Esophagus muscularis mucosa (tissue), 4 donors: Measurements from ENCODE around the gene MYB. TPM values are rescaled to one million over a fixed set of nuclear protein-coding genes. Genes with fewer than 3 reads are reported as not detected.
"Not testable (repeated sequence)": the region's sequence is repeated elsewhere in the genome, so short reads cannot be mapped to it uniquely, and the experiment has no call there.

Experiments used
- DNase-seq: peaks from one replicate; pipeline ENCODE4 v3.0.0-alpha.2; 2017; ENCODE audit errors: extremely low spot score
- H3K27ac ChIP-seq, 4 donors: fragments of 200-600 bp; sonication (generic); replicated peaks in 1 of 4; 1 replicate in 3 of 4; 2 replicates in 1 of 4; pipeline ENCODE4 v1.5.1; 2016 to 2019; ENCODE audit warnings: mild to moderate bottlenecking in 1 of 4
- H3K27me3 ChIP-seq, 4 donors: fragments of 200-600 bp; sonication (generic); one replicate each; pipeline versions ENCODE4 v1.5.1 to v1.6.0; 2016 to 2019
- H3K36me3 ChIP-seq, 4 donors: fragments of 200-600 bp; sonication (generic); one replicate each; pipeline ENCODE4 v1.5.1; 2016 to 2019
- H3K4me1 ChIP-seq, 4 donors: fragments of 200-600 bp; sonication (generic); one replicate each; pipeline ENCODE4 v1.5.1; 2016 to 2019
- H3K4me3 ChIP-seq, 4 donors: fragments of 200-600 bp; sonication (generic); 1 replicate in 2 of 4; 2 replicates in 2 of 4; pipeline ENCODE4 v1.5.1; 2016 to 2019; ENCODE audit warnings: mild to moderate bottlenecking in 4 of 4, moderate library complexity in 1 of 4
- H3K9me3 ChIP-seq, 4 donors: fragments of 200-600 bp; sonication (generic); 1 replicate in 3 of 4; 2 replicates in 1 of 4; pipeline ENCODE4 v1.5.1; 2016 to 2019
- CTCF ChIP-seq, 3 experiments: fragments of 200-600 bp in 2 of 3; fragments of 450-650 bp in 1 of 3; sonication (generic) in 2 of 3; IDR thresholded peaks; one replicate each; pipeline ENCODE4 v1.5.1; 2017 to 2019; ENCODE audit warnings: antibody characterized with exemption in 3 of 3, mild to moderate bottlenecking in 2 of 3, moderate library complexity in 1 of 3
- EP300 ChIP-seq: sonication (generic); formaldehyde crosslinking; IDR thresholded peaks from one replicate; pipeline ENCODE4 v1.6.1; 2017; ENCODE audit warnings: antibody characterized with exemption
- POLR2A ChIP-seq: fragments of 450-650 bp; IDR thresholded peaks from one replicate; pipeline ENCODE4 v1.6.1; 2017; ENCODE audit warnings: antibody characterized with exemption, moderate library complexity, mild to moderate bottlenecking, low read depth
- POLR2AphosphoS5 ChIP-seq, 2 donors: sonication (generic); formaldehyde crosslinking; IDR thresholded peaks; one replicate each; pipeline ENCODE4 v1.6.1; 2017; ENCODE audit warnings: antibody characterized with exemption in 2 of 2
- WGBS: methylation state at CpG from one replicate; pipeline ENCODE4 v1.1.5; 2018; 5-methylcytosine and 5-hydroxymethylcytosine counted together
- intact Hi-C: fragments of 100-400 bp; cut with DNase I; formaldehyde crosslinking; loops from one replicate; pipeline ENCODE4 v1.15.1; 2023
- total RNA-seq, 4 donors: library from RNA; depleted of rRNA; stranded (reverse); fragments of >200 nt; gene quantifications; one replicate each; pipeline versions ENCODE4 v1.1.0 to v1.2.1, GENCODE V29; 2016

MYB gene
- total RNA-seq, 4 donors from 2014 or later: 0.29 to 0.83 (median 0.50) TPM

GRCh38 chr6:135243871-135244796, 63.0 kb downstream of the MYB start:
- Histone ChIP-seq H3K9me3 (no peaks in the 10 kb centered on the region), H3K27me3 (no peaks in the 10 kb centered on the region), H3K4me1 (no peaks in the 10 kb centered on the region), H3K27ac (no peak overlapping the region), H3K36me3 (no peaks in the 10 kb centered on the region), H3K4me3 (no peak overlapping the region)
- TF ChIP-seq EP300 (no peak), POLR2AphosphoS5 (IDR thresholded peaks at IDR 0.05) (no peak), CTCF (IDR thresholded peaks at IDR 0.05) (no peak), POLR2A (no peak)
- intact Hi-C loops: no loop called here
- no peak for DNase-seq
- 93% methylated on average over 7 of the region's 7 CpGs for WGBS

- Histone ChIP-seq H3K27ac (no peak overlapping the region), H3K9me3 (no peaks in the 10 kb centered on the region), H3K36me3 (no peaks in the 10 kb centered on the region), H3K4me1 (no peaks in the 10 kb centered on the region), H3K27me3 (no peaks in the 10 kb centered on the region), H3K4me3 (no peak overlapping the region)
- 89% methylated on average over 6 of the region's 6 CpGs for WGBS
- no peak for DNase-seq
- TF ChIP-seq POLR2A (no peak), POLR2AphosphoS5 (IDR thresholded peaks at IDR 0.05) (no peak), CTCF (IDR thresholded peaks at IDR 0.05) (no peak), EP300 (no peak)
- intact Hi-C loops: no loop called here
Observed at GRCh38 chr6:135244805-135245204, 63.7 kb downstream of the MYB start.

GRCh38 chr6:135246412-135247012, 65.4 kb downstream of the MYB start:
- WGBS: 89% methylated on average over 8 of the region's 8 CpGs
- H3K27me3 ChIP-seq, H3K4me3 ChIP-seq, DNase-seq, H3K4me1 ChIP-seq, H3K9me3 ChIP-seq, H3K36me3 ChIP-seq, intact Hi-C loops, H3K27ac ChIP-seq: not testable (repeated sequence)

- Histone ChIP-seq H3K36me3 (no peaks in the 10 kb centered on the region), H3K27ac (no peak overlapping the region), H3K4me3 (no peak overlapping the region), H3K27me3 (no peaks in the 10 kb centered on the region), H3K9me3 (no peaks in the 10 kb centered on the region), H3K4me1 (no peaks in the 10 kb centered on the region)
- intact Hi-C loops: no loop called here
- WGBS: 88% methylated on average over 9 of the region's 9 CpGs
- DNase-seq: no peak
- TF ChIP-seq POLR2AphosphoS5 (IDR thresholded peaks at IDR 0.05) (no peak), EP300 (no peak), POLR2A (no peak), CTCF (IDR thresholded peaks at IDR 0.05) (no peak)
Observed at GRCh38 chr6:135250234-135250633, 69.1 kb downstream of the MYB start.

- no peaks in the 10 kb centered on the region for H3K9me3 ChIP-seq
- H3K36me3 ChIP-seq: no peaks in the 10 kb centered on the region
- H3K4me3 ChIP-seq: no peak overlapping the region
- H3K27ac ChIP-seq: no peak overlapping the region
- H3K4me1 ChIP-seq: no peaks in the 10 kb centered on the region
- no peaks in the 10 kb centered on the region for H3K27me3 ChIP-seq
- intact Hi-C loops: no loop called here
- no peak for TF ChIP-seq EP300
- TF ChIP-seq POLR2A: no peak
- TF ChIP-seq POLR2AphosphoS5 (IDR thresholded peaks at IDR 0.05): no peak
- no peak for TF ChIP-seq CTCF (IDR thresholded peaks at IDR 0.05)
- DNase-seq: no peak
- 91% methylated on average over 9 of the region's 9 CpGs for WGBS
Observed at GRCh38 chr6:135250751-135251497, 69.8 kb downstream of the MYB start.
